HEK293T (cell line): ENCODE measurements around the gene PPIP5K1.

ENCODE experiments used
- CTCF ChIA-PET: fragments of 350-600 bp; formaldehyde crosslinking; extraction: SDS; loops from one replicate; lab custom pipeline; 2021; ENCODE audit warnings: antibody characterized with exemption, inconsistent platforms; lab: Yijun Ruan, JAX
- POLR2A ChIA-PET: fragments of 350-600 bp; formaldehyde crosslinking; extraction: SDS; loops from one replicate; lab custom pipeline; 2020; ENCODE audit warnings: antibody characterized with exemption, inconsistent platforms; lab: Yijun Ruan, JAX
- DNase-seq: peaks from one replicate; pipeline ENCODE4 v3.0.0; 2012; ENCODE audit warnings: mixed read lengths; ENCODE audit errors: extremely low spot score
- ARNT ChIP-seq: fragments of 450-650 bp; IDR thresholded peaks from 2 replicates; pipeline ENCODE4 v1.6.1; 2017; ENCODE audit warnings: mild to moderate bottlenecking
- BHLHE40 ChIP-seq: fragments of 450-650 bp; IDR thresholded peaks from 2 replicates; pipeline ENCODE4 v1.6.1; 2016; ENCODE audit warnings: mild to moderate bottlenecking, moderate library complexity, borderline replicate concordance
- CTBP1 ChIP-seq: fragments of 450-650 bp; IDR thresholded peaks from 2 replicates; pipeline ENCODE4 v1.6.1; 2016; ENCODE audit warnings: borderline replicate concordance
- ELF4 ChIP-seq: fragments of 450-650 bp; IDR thresholded peaks from 2 replicates; pipeline ENCODE4 v1.6.1; 2017; ENCODE audit warnings: antibody characterized with exemption
- FOXA1 ChIP-seq: fragments of 450-650 bp; IDR thresholded peaks from 2 replicates; pipeline ENCODE4 v1.6.1; 2016; ENCODE audit warnings: mild to moderate bottlenecking
- FOXK2 ChIP-seq: fragments of 450-650 bp; IDR thresholded peaks from 2 replicates; pipeline ENCODE4 v1.6.1; 2016; ENCODE audit warnings: mild to moderate bottlenecking
- FOXM1 ChIP-seq: fragments of 450-650 bp; IDR thresholded peaks from 2 replicates; pipeline ENCODE4 v1.6.1; 2017; ENCODE audit warnings: mild to moderate bottlenecking, borderline replicate concordance
- HDGF ChIP-seq: fragments of 450-650 bp; IDR thresholded peaks from 2 replicates; pipeline ENCODE4 v1.6.1; 2017; ENCODE audit warnings: antibody characterized with exemption, borderline replicate concordance
- L3MBTL2 ChIP-seq: fragments of 450-650 bp; conservative IDR thresholded peaks from 2 replicates; pipeline ENCODE4 v1.6.1; 2016; ENCODE audit warnings: mild to moderate bottlenecking
- LEF1 ChIP-seq: fragments of 450-650 bp; IDR thresholded peaks from 2 replicates; pipeline ENCODE4 v1.6.1; 2017; ENCODE audit warnings: mild to moderate bottlenecking, borderline replicate concordance
- NFRKB ChIP-seq: fragments of 450-650 bp; IDR thresholded peaks from 2 replicates; pipeline ENCODE4 v1.6.1; 2016; ENCODE audit warnings: mild to moderate bottlenecking, moderate library complexity
- SP1 ChIP-seq: fragments of 450-650 bp; IDR thresholded peaks from 2 replicates; pipeline ENCODE4 v1.6.1; 2017
- SUZ12 ChIP-seq: fragments of 450-650 bp; IDR thresholded peaks from 2 replicates; pipeline ENCODE4 v1.6.1; 2016; ENCODE audit warnings: mild to moderate bottlenecking
- TARDBP ChIP-seq: fragments of 450-650 bp; IDR thresholded peaks from 2 replicates; pipeline ENCODE4 v1.6.1; 2016
- ZNF384 ChIP-seq: fragments of 450-650 bp; IDR thresholded peaks from 2 replicates; pipeline ENCODE4 v1.6.1; 2016
- TF ChIP-seq, protein P1 (sequence below): fragments of 450-650 bp; IDR thresholded peaks from 2 replicates; pipeline ENCODE4 v1.6.1; 2016

Gene PPIP5K1

GRCh38 chr15:43529587-43530345 lies 60.2 kb downstream of the PPIP5K1 start:
- CTCF ChIA-PET, result no interaction called here
- no peak for DNase-seq
- POLR2A ChIA-PET, result interaction anchor here (1.3 kb wide), 1 partner anchor 19 kb away, joined by 4 read pairs; no protein-coding TSS in a partner anchor
- TF ChIP-seq, protein P1, sequence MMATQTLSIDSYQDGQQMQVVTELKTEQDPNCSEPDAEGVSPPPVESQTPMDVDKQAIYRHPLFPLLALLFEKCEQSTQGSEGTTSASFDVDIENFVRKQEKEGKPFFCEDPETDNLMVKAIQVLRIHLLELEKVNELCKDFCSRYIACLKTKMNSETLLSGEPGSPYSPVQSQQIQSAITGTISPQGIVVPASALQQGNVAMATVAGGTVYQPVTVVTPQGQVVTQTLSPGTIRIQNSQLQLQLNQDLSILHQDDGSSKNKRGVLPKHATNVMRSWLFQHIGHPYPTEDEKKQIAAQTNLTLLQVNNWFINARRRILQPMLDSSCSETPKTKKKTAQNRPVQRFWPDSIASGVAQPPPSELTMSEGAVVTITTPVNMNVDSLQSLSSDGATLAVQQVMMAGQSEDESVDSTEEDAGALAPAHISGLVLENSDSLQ, result no peak
- no peak for TF ChIP-seq TARDBP

DNA sequence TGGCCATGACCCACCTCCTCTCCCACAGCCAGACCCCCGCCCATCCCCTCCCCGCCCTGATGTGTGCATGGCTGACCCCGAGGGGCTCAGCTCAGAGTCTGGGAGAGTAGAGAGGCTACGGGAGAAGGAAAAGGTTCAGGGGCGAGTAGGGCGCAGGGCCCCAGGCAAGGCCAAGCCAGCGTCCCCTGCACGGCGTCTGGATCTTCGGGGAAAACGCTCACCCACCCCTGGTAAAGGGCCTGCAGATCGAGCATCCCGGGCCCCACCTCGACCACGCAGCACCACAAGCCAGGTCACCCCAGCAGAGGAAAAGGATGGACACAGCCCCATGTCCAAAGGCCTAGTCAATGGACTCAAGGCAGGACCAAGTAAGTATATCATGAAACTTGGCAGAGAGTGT lies 60.9 kb downstream of the PPIP5K1 start:
- no peak for DNase-seq
- CTCF ChIA-PET, result no interaction called here
- POLR2A ChIA-PET, result interaction anchor here (1.3 kb wide), 1 partner anchor 11 kb away, joined by 3 read pairs; no protein-coding TSS in a partner anchor
- TF ChIP-seq, protein P1, result no peak
- TF ChIP-seq BHLHE40 (no peak), FOXM1 (no peak), ZNF384 (no peak), NFRKB (no peak), TARDBP (no peak)

DNA sequence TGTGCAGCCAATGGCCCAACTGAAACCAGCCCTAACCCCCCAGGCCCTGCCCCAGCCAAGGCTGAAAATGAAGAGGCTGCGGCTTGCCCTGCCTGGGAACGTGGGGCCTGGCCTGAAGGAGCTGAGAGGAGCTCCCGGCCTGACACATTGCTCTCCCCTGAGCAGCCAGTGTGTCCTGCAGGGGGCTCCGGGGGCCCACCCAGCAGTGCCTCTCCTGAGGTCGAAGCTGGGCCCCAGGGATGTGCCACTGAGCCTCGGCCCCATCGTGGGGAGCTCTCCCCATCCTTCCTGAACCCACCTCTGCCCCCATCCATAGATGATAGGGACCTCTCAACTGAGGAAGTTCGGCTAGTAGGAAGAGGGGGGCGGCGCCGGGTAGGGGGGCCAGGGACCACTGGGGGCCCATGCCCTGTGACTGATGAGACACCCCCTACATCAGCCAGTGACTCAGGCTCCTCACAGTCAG lies 61.4 kb downstream of the PPIP5K1 start:
- ChIA-PET CTCF (no interaction called here), POLR2A (interaction anchor here (1.3 kb wide), 2 partner anchors 10 to 18 kb away, joined by 3 to 6 read pairs; no protein-coding TSS in a partner anchor)
- TF ChIP-seq SUZ12 (no peak), FOXA1 (no peak), FOXK2 (no peak), BHLHE40 (no peak), SP1 (no peak), ELF4 (no peak)
- DNase-seq, result no peak

DNA sequence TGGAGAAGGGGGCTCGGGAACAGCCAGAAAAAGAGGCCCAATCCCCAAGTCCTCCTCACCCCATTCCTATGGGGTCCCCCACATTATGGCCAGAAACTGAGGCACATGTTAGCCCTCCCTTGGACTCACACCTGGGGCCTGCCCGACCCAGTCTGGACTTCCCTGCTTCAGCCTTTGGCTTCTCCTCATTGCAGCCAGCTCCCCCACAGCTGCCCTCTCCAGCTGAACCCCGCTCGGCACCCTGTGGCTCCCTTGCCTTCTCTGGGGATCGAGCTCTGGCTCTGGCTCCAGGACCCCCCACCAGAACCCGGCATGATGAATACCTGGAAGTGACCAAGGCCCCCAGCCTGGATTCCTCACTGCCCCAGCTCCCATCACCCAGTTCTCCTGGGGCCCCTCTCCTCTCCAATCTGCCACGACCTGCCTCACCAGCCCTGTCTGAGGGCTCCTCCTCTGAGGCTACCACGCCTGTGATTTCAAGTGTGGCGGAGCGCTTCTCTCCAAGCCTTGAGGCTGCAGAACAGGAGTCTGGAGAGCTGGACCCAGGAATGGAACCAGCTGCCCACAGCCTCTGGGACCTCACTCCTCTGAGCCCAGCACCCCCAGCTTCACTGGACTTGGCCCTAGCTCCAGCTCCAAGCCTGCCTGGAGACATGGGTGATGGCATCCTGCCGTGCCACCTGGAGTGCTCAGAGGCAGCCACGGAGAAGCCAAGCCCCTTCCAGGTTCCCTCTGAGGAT lies 62.0 kb downstream of the PPIP5K1 start:
- no peak for DNase-seq
- ChIA-PET POLR2A (interaction anchor here (0.6 to 1.3 kb wide), 3 partner anchors 10 to 29 kb away, joined by 3 to 6 read pairs (median 3); no protein-coding TSS in a partner anchor), CTCF (interaction anchor here (0.8 to 2.1 kb wide), 2 partner anchors 14 to 18 kb away, joined by 3 to 7 read pairs; no protein-coding TSS in a partner anchor)
- TF ChIP-seq, protein P1, result no peak
- TF ChIP-seq L3MBTL2 (no peak), CTBP1 (no peak)

GRCh38 chr15:43527016-43527801 lies 62.8 kb downstream of the PPIP5K1 start:
- TF ChIP-seq ARNT (no peak), LEF1 (no peak), HDGF (no peak), CTBP1 (no peak), SUZ12 (no peak), SP1 (no peak), FOXM1 (no peak), TARDBP (no peak), NFRKB (no peak), BHLHE40 (no peak), FOXK2 (no peak), ZNF384 (no peak), ELF4 (no peak), FOXA1 (no peak), L3MBTL2 (no peak)
- TF ChIP-seq, protein P1, result no peak
- no peak for DNase-seq
- CTCF ChIA-PET, result interaction anchor here (0.6 to 2.1 kb wide), 3 partner anchors 13 to 248 kb away, joined by 3 to 7 read pairs (median 3); no protein-coding TSS in a partner anchor
- POLR2A ChIA-PET, result interaction anchor here (0.6 to 1.3 kb wide), 2 partner anchors 17 to 30 kb away, joined by 3 to 6 read pairs; no protein-coding TSS in a partner anchor
